GM12891 (cell line): Measurements from ENCODE around the gene MMS19.

Source experiments
- POLR2AphosphoS5 ChIP-seq: IDR thresholded peaks from 2 replicates; pipeline ENCODE4 v1.6.1; 2011; ENCODE audit warnings: low read depth, low read length, control low read depth
- TAF1 ChIP-seq: IDR thresholded peaks from 2 replicates; pipeline ENCODE4 v1.6.1; 2011; ENCODE audit warnings: low read depth, low read length, control low read depth

GRCh38 chr10:97525683-97526110, 27.5 kb upstream of the MMS19 start:
- TF ChIP-seq POLR2AphosphoS5 (no peak), TAF1 (no peak)
